GM21529 (cell line): Measurements from ENCODE around the gene JPH3.

ENCODE experiments used
- ATAC-seq: cut with Tn5 transposase; IDR thresholded peaks from one replicate; pipeline ENCODE4 v1.9.1; 2021; ENCODE audit not compliant: unreplicated experiment

Gene JPH3

DNA sequence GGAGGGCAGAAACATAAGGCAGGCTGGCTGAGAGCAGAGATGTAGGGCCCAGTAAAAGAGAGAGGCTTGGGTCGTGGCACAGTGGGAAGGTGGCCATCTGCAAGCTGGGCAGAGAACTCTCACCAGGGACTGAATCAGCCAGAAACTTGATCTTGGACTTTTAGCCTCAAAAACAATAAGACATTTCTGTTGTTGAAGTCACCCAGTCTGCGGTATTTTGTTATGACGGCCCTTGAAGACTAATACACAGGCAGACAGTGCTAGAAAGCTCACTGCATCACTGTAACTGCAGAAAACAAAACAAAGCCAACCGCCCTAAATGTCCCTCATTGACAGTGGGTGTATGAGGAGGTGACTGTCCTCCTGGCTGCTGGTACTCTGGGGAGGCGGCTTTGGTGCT lies 3.9 kb upstream of the JPH3 start:
- ATAC-seq: no peak

DNA sequence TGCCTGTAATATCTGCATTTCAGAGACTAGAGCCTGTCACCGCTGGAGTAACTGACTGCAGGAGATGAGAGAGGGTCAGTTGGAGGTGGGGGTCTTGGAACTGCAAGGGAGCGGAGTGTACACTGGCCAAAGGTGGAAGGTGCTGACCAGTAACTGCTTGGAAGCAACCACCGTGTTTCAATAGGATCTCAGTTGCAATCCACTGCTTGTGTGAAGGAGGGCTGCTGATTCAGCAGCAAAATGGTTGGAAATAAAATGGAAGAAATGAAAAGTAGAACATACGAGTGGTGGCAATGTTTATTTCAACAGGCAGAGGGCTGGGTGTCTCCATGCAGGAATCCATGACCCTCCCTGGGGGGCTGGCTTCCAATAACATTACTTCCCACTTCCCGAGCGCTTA lies 2.1 kb upstream of the JPH3 start:
- ATAC-seq: no peak

GRCh38 chr16:87601401-87601981 lies 817 bp upstream of the JPH3 start:
- no peak for ATAC-seq

DNA sequence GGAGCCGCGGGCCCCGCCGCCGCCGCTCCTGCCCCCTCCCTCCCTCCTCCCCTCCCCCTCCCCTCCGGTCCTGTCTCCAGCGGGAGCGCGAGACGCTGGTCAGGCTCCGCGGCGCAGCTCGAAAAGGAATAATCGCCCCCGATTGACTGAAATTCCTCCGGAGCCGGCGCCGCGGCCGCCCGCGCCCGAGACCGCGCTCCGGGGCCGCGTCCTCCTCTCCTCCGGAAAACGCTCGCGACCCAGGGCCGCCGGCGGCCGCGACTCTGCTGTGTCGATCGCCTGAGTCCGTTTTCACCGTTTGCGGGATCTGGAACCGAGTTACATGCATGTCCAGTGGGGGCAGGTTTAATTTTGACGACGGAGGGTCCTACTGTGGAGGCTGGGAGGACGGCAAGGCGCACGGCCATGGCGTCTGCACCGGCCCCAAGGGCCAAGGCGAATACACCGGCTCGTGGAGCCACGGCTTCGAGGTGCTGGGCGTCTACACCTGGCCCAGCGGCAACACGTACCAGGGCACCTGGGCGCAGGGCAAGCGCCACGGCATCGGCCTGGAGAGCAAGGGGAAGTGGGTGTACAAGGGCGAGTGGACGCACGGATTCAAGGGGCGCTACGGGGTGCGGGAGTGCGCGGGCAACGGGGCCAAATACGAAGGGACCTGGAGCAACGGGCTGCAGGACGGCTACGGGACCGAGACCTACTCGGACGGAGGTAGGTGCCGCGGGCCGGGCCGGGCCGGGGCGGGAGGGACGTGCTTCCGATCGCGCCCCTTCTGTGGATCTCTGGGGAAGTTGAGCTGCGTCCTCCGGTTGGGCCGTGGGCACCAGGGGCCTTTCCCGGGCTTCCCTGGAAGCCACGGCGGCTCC lies 744 bp downstream of the JPH3 start:
- ATAC-seq: no peak

DNA sequence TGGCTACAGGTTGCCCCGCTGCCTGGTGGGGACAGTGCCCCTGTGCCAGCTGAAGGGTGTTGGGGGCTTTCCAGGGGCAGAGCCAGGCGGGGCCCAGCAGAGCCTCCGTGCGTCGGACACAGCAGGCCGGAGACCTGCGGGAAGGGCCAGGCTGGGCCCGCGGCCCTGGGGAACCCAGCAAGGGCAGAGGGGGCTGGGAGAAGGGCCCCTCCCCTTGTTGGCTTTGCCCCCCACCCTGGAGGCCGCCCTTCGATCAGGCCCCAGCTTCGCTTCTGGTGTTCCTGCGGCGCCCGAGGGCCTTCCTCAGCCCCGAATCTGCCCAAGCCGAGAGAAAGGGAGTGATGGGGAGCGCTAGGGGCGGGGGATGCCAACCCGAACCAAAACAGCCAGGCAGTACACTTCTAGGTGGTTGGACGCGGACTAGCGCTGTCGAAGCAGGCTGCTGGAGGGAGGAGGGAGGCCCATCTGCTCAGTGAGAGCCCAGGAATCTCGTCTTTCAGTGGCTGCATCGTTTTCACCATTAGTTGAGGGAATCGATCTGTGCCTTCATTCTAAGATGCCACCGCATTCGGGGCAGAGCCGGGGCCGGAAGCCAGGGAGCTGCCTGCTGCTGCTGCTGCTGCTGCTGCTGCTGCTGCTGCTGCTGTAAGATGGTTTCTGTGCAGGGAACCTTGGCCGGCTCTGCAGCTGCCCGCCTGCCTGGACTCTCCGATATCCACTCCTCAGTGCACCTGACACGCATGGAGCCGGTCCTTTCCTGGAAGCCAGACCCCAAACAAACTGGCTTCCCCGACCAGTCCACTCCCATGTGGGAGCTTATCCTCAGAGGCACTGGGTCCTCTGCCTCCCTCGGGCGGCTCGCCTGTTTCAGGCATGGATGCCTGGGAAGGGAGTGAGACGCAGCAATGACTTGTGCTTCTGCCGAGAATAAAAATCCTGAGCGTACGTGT lies 1.7 kb downstream of the JPH3 start:
- ATAC-seq: no peak

- no peak for ATAC-seq
These were observed 2.4 kb downstream of the JPH3 start for GRCh38 chr16:87604634-87605111.

- ATAC-seq: no peak
These were observed 4.9 kb downstream of the JPH3 start for GRCh38 chr16:87607223-87607622.

- ATAC-seq: no peak
These were observed 5.6 kb downstream of the JPH3 start for GRCh38 chr16:87607871-87608270.

GRCh38 chr16:87608400-87608985 lies 6.2 kb downstream of the JPH3 start:
- ATAC-seq: no peak

DNA sequence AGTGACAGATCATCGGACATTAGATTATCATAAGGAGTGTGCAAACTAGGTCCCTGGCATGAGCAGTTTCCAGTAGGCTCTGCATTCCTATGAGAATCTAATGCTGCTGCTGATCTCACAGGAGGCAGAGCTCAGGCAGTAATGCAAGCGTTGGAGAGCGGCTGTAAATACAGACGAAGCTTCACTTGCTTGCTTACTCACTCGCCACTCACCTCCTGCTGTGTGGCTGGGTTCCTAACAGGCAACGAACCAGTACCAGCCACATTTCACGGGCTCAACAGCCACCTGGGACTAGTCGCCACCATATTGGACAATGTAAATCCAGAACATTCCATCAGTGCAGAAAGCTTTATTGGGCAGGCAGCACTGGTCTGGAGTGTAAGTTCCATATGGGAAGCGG lies 7.7 kb downstream of the JPH3 start:
- ATAC-seq: no peak

GRCh38 chr16:87611456-87611855 lies 9.1 kb downstream of the JPH3 start:
- ATAC-seq: no peak

DNA sequence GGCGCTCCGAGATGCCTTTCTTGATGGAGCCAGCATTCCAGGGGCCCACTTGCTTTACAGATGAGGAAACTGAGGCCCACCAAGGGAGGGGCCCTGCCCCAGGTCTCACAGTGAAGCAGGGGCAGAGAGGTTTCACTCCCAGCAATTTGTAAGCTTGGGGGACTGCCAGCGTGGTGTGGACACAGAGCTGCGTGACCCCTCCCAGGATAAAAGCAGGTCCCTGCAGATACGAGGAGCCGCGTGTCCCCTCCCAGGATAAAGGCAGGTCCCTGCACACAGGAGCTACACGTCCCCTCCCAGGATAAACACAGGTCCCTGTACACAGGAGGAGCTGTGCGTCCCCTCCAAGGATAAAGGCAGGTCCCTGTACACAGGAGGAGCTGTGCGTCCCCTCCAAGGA lies 11.7 kb downstream of the JPH3 start:
- no peak for ATAC-seq

GRCh38 chr16:87615621-87616041 lies 13.3 kb downstream of the JPH3 start:
- no peak for ATAC-seq

DNA sequence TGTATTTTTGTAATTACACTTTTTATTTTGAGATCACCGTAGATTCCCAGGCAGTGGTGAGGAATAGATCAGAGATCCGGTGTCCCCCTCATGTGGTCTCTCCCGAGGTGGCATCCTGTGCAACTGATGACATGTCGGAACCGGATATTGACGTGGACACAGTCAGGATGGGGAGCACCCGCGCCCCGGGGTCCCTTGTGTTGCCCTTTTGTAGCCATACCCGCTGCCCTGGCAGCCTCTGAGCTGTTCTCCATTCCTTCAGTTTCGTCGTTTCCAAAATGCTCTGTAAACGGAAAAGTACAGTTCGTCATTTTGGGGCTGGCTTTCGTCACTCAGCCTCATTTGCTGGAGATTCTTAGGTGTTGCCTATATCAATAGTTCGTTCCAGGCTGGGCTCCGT lies 14.2 kb downstream of the JPH3 start:
- no peak for ATAC-seq

DNA sequence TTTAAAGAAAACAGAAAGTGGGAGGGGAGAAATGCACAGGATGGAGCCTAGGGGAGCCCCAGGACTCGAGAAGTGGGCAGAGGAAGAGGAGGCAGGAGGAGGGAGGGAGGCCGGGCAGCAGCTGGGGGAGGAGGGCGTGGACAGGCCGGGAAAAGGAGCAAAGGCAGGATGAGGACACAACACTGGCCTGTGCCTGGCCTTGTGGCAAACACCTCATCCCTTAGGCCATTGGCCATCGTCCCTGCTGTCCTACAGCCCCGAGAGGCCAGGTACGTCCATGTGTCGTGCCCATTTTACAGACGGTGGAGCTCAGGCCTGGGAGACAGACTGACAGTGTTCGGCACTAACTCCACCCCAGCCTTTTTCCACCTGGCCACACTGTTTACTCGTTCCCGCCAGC lies 15.9 kb downstream of the JPH3 start:
- no peak for ATAC-seq

- no peak for ATAC-seq
These were observed 17.3 kb downstream of the JPH3 start for GRCh38 chr16:87619360-87620200.

- no peak for ATAC-seq
These were observed 17.8 kb downstream of the JPH3 start for GRCh38 chr16:87620201-87620495.

- ATAC-seq: no peak
These were observed 19.2 kb downstream of the JPH3 start for GRCh38 chr16:87621550-87621829.

DNA sequence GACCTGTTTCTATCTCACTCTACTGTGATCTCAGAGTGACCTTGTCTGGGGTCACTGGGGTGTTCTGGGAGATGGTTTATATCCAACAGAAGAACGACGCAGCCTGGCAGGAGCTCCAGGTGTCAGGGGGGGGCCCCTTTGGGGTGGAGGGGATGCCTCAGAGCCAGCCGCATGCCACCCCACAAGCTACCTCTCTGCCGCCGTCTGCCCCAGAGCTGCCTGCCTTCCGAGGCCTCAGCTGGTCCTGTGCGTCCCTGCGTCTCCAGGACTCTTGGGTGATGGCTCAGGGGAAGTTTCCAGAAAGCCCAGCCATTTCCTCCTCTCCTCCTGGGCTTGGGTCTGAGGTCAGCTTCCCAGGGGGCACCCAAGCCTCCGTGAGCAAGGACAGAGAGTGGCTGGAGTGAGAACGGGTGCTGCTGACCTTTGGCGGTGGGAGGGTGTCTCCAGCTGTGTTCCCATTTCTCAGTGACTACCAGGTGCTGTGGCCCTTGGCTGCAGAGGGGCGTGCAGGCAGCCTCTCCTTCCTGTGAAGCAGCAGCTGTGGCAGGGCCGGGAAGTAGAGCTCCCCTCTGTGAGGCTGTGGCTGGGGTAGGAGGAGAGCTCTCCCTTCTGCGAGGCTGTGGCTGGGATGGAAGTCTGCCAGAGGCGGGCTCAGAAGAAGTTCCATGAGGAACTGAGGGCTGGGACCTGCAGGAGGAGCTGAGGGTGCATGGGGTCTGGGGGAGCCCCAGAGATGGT lies 19.8 kb downstream of the JPH3 start:
- ATAC-seq: no peak

GRCh38 chr16:87622756-87623319 lies 20.5 kb downstream of the JPH3 start:
- no peak for ATAC-seq
